Measurements from ENCODE around the gene FMNL3. TPM values are rescaled to one million over a fixed set of nuclear protein-coding genes. Genes with fewer than 3 reads are reported as not detected.
A peak's percentile ranks its signal among the peaks of the same experiment; 100 is the strongest.

FMNL3 gene
- total RNA-seq, 2 donors from 2014 or later: 19.9 to 33.8 TPM

DNA sequence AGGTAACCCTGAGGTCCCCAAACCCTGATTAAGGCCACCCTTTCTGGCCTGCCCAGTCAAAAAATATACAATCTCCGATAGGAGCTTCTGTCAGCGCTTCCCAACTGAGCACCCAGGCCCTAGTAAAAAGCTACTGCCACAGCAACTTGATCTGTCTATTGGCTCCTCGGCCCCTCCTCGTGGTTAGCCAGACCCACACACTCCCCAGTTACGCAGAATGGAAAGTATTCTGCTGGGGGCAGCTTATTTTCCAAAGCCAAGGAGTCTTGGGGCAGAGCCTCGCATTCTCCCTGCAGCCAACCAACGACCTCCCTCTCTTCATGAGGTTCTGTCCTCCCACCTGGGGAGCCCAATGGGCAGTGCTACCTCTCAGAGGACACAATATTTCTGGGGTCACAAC lies 32.1 kb downstream of the FMNL3 start:
- Mint-ChIP-seq H3K27ac (peak overlapping the region; percentile 92), H3K36me3 (ENCODE audit: low read depth) (no peaks in the 10 kb centered on the region), H3K4me3 (peak overlapping the region; percentile 84), H3K27me3 (no peaks in the 10 kb centered on the region), H3K4me1 (peaks cover 53% of the 10 kb centered on the region), H3K9me3 (no peaks in the 10 kb centered on the region)
- ATAC-seq (replicated peaks): no peak

DNA sequence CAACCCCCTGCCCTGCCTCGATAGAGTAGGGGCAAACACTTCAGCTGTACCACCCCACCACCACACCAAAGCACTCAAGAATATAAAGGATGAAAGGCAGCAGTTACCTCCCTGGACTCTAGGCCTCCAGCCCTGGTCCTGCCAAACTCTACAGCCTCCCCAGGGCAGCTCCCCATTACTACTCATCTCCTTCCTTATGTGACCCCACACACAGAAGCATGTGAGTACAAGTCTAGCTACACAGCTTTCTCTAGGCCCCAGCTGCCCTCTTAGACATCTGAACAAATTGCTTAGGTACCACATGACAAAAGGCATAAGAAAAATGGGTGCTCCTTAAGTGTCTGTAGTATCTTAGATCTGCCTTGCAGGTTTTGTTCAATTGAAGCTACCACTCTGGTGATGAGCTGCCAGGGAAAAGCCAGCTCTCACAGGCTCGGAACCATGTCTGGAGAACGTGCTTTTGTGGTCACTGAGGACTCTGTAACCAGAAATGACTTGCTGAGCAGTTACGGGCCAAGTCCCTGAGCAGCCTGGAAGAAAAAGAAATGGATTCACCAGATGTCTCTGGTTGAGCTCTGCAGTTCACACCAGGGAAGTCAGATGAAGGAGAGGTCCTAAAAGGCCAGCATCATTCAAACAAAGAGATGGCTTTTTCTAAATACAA lies 32.8 kb downstream of the FMNL3 start:
- H3K4me3 Mint-ChIP-seq: peak overlapping the region; percentile 84
- H3K27ac Mint-ChIP-seq: peak overlapping the region; percentile 92
- no peaks in the 10 kb centered on the region for H3K9me3 Mint-ChIP-seq
- no peaks in the 10 kb centered on the region for H3K36me3 Mint-ChIP-seq (ENCODE audit: low read depth)
- no peaks in the 10 kb centered on the region for H3K27me3 Mint-ChIP-seq
- peak; percentile 31 for ATAC-seq (replicated peaks)
- H3K4me1 Mint-ChIP-seq: peaks cover 58% of the 10 kb centered on the region

GRCh38 chr12:49673446-49674317 lies 33.5 kb downstream of the FMNL3 start:
- Mint-ChIP-seq H3K27me3 (no peaks in the 10 kb centered on the region), H3K36me3 (ENCODE audit: low read depth) (no peaks in the 10 kb centered on the region), H3K4me1 (peaks cover 58% of the 10 kb centered on the region), H3K9me3 (no peaks in the 10 kb centered on the region), H3K4me3 (peak overlapping the region; percentile 84), H3K27ac (peak overlapping the region; percentile 92)
- ATAC-seq (replicated peaks): peak; percentile 49

DNA sequence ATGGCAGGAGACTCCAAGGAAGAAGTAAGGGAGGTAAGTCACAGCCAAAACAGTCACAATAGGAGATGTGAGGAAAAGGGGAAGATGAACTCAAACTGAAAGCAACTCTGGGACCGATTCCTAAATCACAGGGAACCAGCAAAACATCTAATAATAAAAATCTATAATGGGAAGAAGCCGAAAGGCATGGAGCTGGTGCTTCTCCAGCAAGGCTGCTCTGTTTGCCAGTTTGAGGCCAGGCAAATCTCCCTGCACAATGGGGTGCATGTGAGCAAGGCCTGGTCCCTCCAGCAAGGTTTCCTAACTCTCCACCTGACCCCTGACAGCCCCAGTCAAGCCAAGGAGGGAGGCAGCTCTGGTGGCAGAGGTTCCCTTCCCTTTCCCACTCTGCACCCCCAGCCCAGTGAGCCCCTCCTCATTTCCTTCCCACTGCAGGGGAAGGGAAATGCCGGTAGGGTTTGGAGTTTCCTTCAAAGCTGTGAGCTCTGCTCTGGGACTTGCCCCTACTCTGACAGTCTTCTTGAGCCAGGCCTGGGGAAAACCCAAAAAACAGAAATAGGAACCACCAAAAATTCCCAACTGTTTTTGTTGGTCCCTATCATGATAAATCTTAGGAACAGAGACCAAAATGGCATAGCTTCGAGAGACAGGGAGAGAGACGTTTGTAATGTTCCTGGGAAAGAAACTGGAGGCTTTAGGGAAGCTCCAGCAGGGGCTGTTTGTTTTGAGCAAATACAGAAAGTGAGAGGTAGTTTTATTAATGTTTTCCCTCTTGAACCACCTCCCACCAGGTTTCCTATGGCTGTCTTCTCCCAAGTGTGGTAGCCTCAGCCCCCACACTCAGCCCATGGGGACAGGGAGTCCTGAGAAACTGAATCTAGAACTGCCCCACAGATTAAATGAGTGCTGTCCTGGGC lies 34.6 kb downstream of the FMNL3 start:
- no peak for ATAC-seq (replicated peaks)
- Mint-ChIP-seq H3K4me3 (peak overlapping the region; percentile 84), H3K27ac (peak overlapping the region; percentile 92), H3K4me1 (peaks cover 67% of the 10 kb centered on the region), H3K27me3 (no peaks in the 10 kb centered on the region), H3K9me3 (no peaks in the 10 kb centered on the region), H3K36me3 (ENCODE audit: low read depth) (no peaks in the 10 kb centered on the region)

DNA sequence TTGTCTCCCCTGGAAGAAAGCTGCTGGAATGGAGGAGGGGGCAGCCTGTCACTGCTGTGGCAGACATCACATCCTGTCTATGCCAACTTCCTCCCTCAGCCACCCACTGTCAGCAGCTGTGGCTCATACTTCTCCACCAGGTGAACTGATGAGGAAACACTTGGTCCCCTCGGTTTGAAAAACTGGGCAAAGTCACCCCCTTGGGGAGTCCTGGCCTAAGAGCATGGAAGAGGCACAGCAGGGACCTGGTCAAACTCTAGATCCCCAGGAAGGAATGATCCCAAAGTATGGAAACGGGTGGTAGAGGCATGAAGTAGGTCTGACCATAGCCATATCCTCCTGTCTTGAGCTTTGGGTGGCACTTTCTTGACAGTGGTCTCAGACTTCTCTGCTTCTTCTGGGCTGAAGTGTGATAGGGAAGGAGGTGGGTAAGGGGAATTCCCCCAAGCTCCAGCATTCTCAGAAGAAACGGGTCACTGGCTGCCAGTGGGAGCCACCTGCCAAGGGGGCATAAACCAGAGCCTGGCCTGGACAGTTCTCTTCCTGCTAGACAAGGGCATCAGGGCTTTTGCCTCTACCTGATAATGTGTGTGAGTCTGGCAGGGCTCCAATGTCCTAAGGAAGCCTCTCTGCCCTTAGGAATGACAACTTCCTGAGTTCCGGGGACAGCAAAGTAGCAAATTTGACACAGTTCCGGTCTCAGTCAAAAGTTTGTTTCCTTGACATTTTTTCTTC lies 36.0 kb downstream of the FMNL3 start:
- ATAC-seq (replicated peaks): peak; percentile 79
- Mint-ChIP-seq H3K36me3 (ENCODE audit: low read depth) (no peaks in the 10 kb centered on the region), H3K4me3 (peak overlapping the region; percentile 84), H3K27ac (peak overlapping the region; percentile 92), H3K4me1 (peaks cover 68% of the 10 kb centered on the region), H3K9me3 (no peaks in the 10 kb centered on the region), H3K27me3 (no peaks in the 10 kb centered on the region)

GRCh38 chr12:49669796-49670195 lies 37.4 kb downstream of the FMNL3 start:
- no peak for ATAC-seq (replicated peaks)
- Mint-ChIP-seq H3K9me3 (no peaks in the 10 kb centered on the region), H3K4me3 (peak overlapping the region; percentile 84), H3K36me3 (ENCODE audit: low read depth) (no peaks in the 10 kb centered on the region), H3K27me3 (no peaks in the 10 kb centered on the region), H3K27ac (peak overlapping the region; percentile 92), H3K4me1 (peaks cover 64% of the 10 kb centered on the region)

DNA sequence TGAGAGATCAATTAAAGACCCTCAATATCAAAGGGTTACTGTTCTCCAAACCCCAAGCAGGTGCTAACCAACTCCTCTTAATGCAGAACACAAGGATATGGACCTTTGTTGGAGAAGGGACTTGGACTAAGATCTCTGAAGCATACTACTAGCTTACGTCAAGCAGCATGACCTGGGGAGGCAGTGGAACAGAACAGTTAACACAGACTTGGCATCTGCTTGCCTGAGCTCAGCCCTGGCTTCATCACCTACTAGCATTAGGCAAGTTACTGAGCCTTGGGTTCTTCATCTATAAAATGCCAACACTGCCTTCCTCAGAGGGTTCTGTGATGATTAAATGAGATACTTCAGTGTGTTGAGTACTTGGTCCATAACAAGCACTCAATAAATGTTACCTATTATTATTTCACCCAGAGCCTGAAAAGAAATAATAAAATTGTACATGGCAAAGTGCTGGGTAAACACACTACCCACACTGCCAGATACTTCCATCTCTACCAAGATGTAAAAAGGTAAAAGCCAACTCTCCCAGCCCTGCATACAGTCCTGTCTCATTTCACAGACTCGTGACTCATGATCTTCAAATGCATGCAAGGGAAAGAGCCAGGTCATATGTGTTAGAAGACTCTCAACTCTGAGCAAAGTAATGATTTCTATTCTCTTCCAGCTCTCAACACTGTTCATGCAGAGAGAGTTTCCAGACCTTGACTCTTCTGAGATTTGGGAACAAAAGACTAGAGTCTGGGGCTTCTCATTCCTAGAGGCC lies 39.7 kb downstream of the FMNL3 start:
- Mint-ChIP-seq H3K4me1 (peaks cover 59% of the 10 kb centered on the region), H3K9me3 (no peaks in the 10 kb centered on the region), H3K27me3 (no peaks in the 10 kb centered on the region), H3K4me3 (peak overlapping the region; percentile 47), H3K36me3 (ENCODE audit: low read depth) (no peaks in the 10 kb centered on the region), H3K27ac (peak overlapping the region; percentile 74)
- ATAC-seq (replicated peaks): peak; percentile 70

- no peak overlapping the region for H3K27ac Mint-ChIP-seq
- no peak overlapping the region for H3K4me3 Mint-ChIP-seq
- no peaks in the 10 kb centered on the region for H3K9me3 Mint-ChIP-seq
- H3K27me3 Mint-ChIP-seq: no peaks in the 10 kb centered on the region
- H3K4me1 Mint-ChIP-seq: peaks cover 65% of the 10 kb centered on the region
- H3K36me3 Mint-ChIP-seq (ENCODE audit: low read depth): peaks cover 11% of the 10 kb centered on the region
- no peak for ATAC-seq (replicated peaks)
Measured at GRCh38 chr12:49666176-49666575, 41.0 kb downstream of the FMNL3 start.

DNA sequence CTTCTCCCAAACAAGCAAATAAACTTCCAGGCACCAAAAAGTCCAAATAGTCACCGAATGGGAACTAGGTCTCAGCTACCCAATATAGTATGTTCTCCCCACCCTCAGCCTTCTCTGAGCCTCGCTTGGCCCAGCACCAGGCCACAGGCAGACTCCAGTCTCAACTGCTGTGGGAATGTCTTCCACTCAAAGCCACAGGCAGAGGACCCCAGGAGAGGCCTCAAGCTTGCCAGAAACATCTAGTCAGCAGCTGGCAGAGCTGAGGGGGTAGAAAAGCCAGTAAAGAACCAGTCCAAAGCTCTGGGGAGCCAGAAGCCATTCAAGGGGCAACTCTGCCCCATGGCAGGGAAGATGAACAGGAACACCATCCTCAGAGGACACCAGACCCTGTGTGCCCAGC lies 41.8 kb downstream of the FMNL3 start:
- Mint-ChIP-seq H3K27me3 (no peaks in the 10 kb centered on the region), H3K4me1 (peaks cover 65% of the 10 kb centered on the region), H3K27ac (peak overlapping the region; percentile 93), H3K9me3 (no peaks in the 10 kb centered on the region), H3K36me3 (ENCODE audit: low read depth) (peaks cover 17% of the 10 kb centered on the region), H3K4me3 (peak overlapping the region; percentile 14)
- no peak for ATAC-seq (replicated peaks)

GRCh38 chr12:49664591-49665239 lies 42.5 kb downstream of the FMNL3 start:
- H3K36me3 Mint-ChIP-seq (ENCODE audit: low read depth): peaks cover 24% of the 10 kb centered on the region

DNA sequence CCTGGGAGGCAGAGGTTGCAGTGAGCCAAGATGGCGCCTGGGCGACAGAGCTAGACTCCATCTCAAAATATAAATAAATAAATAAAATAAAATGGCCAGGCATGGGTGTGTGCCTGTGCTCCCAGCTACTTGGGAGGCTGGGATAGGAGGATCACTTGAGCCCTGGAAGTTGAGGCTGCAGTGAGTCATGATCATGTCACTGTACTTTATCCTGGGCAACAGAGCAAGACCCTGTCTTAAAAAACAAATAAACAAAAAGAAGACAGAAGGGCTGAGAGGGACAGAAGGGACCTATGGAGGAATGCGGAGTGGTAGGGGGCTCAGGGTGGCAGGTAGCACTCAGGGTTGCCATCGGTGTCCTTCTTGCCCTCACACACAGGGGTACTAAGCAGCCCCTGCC lies 43.0 kb downstream of the FMNL3 start:
- H3K36me3 Mint-ChIP-seq (ENCODE audit: low read depth): peaks cover 26% of the 10 kb centered on the region
- H3K27ac Mint-ChIP-seq: peak overlapping the region; percentile 93
- no peaks in the 10 kb centered on the region for H3K9me3 Mint-ChIP-seq
- H3K4me3 Mint-ChIP-seq: peak overlapping the region; percentile 78
- ATAC-seq (replicated peaks): no peak
- no peaks in the 10 kb centered on the region for H3K27me3 Mint-ChIP-seq
- H3K4me1 Mint-ChIP-seq: peaks cover 60% of the 10 kb centered on the region

More at GRCh38 chr12:49664591-49665239, 42.5 kb downstream of the FMNL3 start:
- Mint-ChIP-seq H3K27me3 (no peaks in the 10 kb centered on the region), H3K27ac (peak overlapping the region; percentile 93), H3K9me3 (no peaks in the 10 kb centered on the region), H3K4me3 (peak overlapping the region; percentile 14), H3K4me1 (peaks cover 60% of the 10 kb centered on the region)
- ATAC-seq (replicated peaks): no peak

- ATAC-seq (replicated peaks): peak; percentile 79
- Mint-ChIP-seq H3K4me1 (peaks cover 57% of the 10 kb centered on the region), H3K4me3 (peak overlapping the region; percentile 78), H3K27ac (peak overlapping the region; percentile 93), H3K9me3 (no peaks in the 10 kb centered on the region), H3K36me3 (ENCODE audit: low read depth) (peaks cover 35% of the 10 kb centered on the region), H3K27me3 (no peaks in the 10 kb centered on the region)
Measured at GRCh38 chr12:49662998-49663843, 44.0 kb downstream of the FMNL3 start.

All from activated T-helper 17 cell treated with anti-CD3 and anti-CD28 coated beads, Interleukin-2, amount 50 U/mL, for 72 hours (primary cell).